ENCODE data around the gene FBN2.

FBN2 gene

DNA sequence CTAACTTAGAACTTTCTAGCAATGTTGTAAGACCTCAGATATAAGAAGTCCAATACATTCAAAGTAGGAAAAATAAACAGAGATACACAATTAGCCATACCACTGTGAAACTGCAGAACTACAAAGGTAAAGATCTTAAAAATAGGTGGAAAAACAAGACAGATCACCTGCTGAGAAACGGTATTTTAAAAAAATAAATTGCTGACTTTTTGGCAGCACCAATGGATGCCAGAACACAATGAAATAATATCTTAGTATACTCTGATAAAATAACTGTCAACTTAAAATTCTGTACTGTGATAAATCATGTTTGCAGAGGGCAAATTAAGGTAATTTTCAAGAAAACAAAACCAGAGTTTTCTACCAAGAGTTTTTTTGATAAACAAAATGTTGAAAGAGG lies 138.9 kb downstream of the FBN2 start:
- Histone ChIP-seq H3K27me3 (ENCODE audit: insufficient read depth, insufficient read length) (no peaks in the 10 kb centered on the region), H3K9me3 (ENCODE audit: insufficient read depth, low read length) (no peaks in the 10 kb centered on the region; the same call in 1 of the 2 replicates), H3K9ac (ENCODE audit: insufficient read length, low read depth) (no peak overlapping the region), H3K4me1 (ENCODE audit: insufficient read depth, insufficient read length) (no peaks in the 10 kb centered on the region), H3K36me3 (ENCODE audit: insufficient read depth, insufficient read length, low read length) (peaks cover 1% of the 10 kb centered on the region), H3K4me3 (ENCODE audit: insufficient read length, low read depth) (no peak overlapping the region)
- TF ChIP-seq YY1 (IDR thresholded peaks at IDR 0.05; ENCODE audit: insufficient read depth, insufficient read length) (no peak), ZNF274 (IDR thresholded peaks at IDR 0.05; ENCODE audit: low read depth, low read length) (no peak), SUZ12 (IDR thresholded peaks at IDR 0.05; ENCODE audit: extremely low read depth, insufficient read depth, insufficient read length) (no peak)
- no peak for DNase-seq (ENCODE audit: low read depth, low spot score)

- H3K27me3 ChIP-seq (ENCODE audit: insufficient read depth, insufficient read length) = no peaks in the 10 kb centered on the region
- H3K9ac ChIP-seq (ENCODE audit: insufficient read length, low read depth) = no peak overlapping the region
- TF ChIP-seq ZNF274 (IDR thresholded peaks at IDR 0.05; ENCODE audit: low read depth, low read length) (no peak), YY1 (IDR thresholded peaks at IDR 0.05; ENCODE audit: insufficient read depth, insufficient read length) (no peak), SUZ12 (IDR thresholded peaks at IDR 0.05; ENCODE audit: extremely low read depth, insufficient read depth, insufficient read length) (no peak)
- H3K36me3 ChIP-seq (ENCODE audit: insufficient read depth, insufficient read length, low read length) = peaks cover 3% of the 10 kb centered on the region
- no peaks in the 10 kb centered on the region for H3K4me1 ChIP-seq (ENCODE audit: insufficient read depth, insufficient read length)
- H3K9me3 ChIP-seq (ENCODE audit: insufficient read depth, low read length) = no peaks in the 10 kb centered on the region; the same call in 1 of the 2 replicates
- no peak for DNase-seq (ENCODE audit: low read depth, low spot score)
- H3K4me3 ChIP-seq (ENCODE audit: insufficient read length, low read depth) = no peak overlapping the region
Measured at GRCh38 chr5:128397876-128398275, 140.2 kb downstream of the FBN2 start.

DNA sequence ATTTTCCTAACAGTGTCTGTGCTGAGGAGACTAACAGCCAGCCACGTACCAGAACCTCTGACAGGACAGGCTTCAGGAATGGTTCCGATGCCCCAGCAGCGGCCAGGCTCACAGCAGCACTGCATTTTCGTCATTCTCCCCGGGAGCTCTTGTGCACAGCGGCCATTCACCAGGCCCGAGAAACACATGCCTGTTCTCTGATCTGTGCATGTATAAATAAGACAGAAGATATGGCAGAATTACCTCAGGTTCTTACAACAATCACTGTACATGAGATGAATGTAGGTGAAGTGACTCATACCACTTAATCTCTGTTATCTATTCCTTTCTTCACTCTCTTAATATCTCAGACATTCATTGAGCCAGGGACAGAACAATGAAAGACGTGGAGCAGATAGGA lies 143.0 kb downstream of the FBN2 start:
- TF ChIP-seq ZNF274 (IDR thresholded peaks at IDR 0.05; ENCODE audit: low read depth, low read length) = no peak
- no peak for TF ChIP-seq SUZ12 (IDR thresholded peaks at IDR 0.05; ENCODE audit: extremely low read depth, insufficient read depth, insufficient read length)
- TF ChIP-seq YY1 (IDR thresholded peaks at IDR 0.05; ENCODE audit: insufficient read depth, insufficient read length) = no peak

DNA sequence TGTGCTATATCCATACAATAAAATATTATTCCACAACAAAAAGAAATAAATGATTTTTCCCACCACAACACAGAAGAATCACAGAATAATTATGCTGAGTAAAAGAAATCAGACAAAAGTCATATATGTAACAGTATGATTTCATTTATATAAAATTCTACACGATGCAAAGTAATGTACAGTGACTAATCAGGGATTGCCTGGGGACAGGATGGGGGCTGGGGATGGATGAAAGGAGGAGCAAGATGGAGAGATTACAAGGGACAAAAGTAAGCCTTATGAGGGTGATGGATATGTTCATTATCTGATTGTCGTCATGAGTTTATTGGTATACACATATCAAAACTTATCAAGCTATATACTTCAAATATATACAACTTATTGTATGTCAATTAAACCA lies 154.0 kb downstream of the FBN2 start:
- Histone ChIP-seq H3K4me1 (ENCODE audit: insufficient read depth, insufficient read length) (no peaks in the 10 kb centered on the region), H3K9ac (ENCODE audit: insufficient read length, low read depth) (no peak overlapping the region), H3K27me3 (ENCODE audit: insufficient read depth, insufficient read length) (no peaks in the 10 kb centered on the region), H3K36me3 (ENCODE audit: insufficient read depth, insufficient read length, low read length) (peaks cover 1% of the 10 kb centered on the region), H3K9me3 (ENCODE audit: insufficient read depth, low read length) (no peaks in the 10 kb centered on the region), H3K4me3 (ENCODE audit: insufficient read length, low read depth) (no peak overlapping the region)
- DNase-seq (ENCODE audit: low read depth, low spot score) = no peak
- TF ChIP-seq ZNF274 (IDR thresholded peaks at IDR 0.05; ENCODE audit: low read depth, low read length) = no peak

More for the DNA sequence above, 143.0 kb downstream of the FBN2 start:
- Histone ChIP-seq H3K27me3 (ENCODE audit: insufficient read depth, insufficient read length) (no peaks in the 10 kb centered on the region), H3K4me1 (ENCODE audit: insufficient read depth, insufficient read length) (no peaks in the 10 kb centered on the region), H3K9me3 (ENCODE audit: insufficient read depth, low read length) (no peaks in the 10 kb centered on the region; the same call in 1 of the 2 replicates), H3K4me3 (ENCODE audit: insufficient read length, low read depth) (no peak overlapping the region), H3K9ac (ENCODE audit: insufficient read length, low read depth) (no peak overlapping the region), H3K36me3 (ENCODE audit: insufficient read depth, insufficient read length, low read length) (peaks cover 4% of the 10 kb centered on the region)
- DNase-seq (ENCODE audit: low read depth, low spot score) = no peak

DNA sequence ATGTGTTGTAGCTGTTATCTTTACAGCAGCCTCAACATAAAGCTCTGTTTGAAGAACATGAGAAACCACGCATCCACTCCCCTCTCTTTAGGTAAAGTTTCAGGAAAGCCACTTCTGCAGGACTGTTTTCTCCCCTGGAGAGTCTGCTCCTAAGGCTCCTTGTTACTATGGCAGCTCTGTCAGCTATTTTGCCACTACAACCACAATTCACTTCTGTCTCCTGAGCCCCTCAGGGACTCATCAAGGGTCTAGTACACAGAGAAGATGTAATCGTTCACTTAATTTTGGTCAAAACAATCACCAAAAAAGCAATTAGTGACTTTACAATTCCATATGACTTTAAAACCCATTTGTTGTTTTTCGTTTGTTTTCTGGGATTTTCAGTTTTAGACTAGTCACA lies 157.7 kb downstream of the FBN2 start:
- Histone ChIP-seq H3K4me1 (ENCODE audit: insufficient read depth, insufficient read length) (no peaks in the 10 kb centered on the region), H3K4me3 (ENCODE audit: insufficient read length, low read depth) (no peak overlapping the region), H3K9me3 (ENCODE audit: insufficient read depth, low read length) (no peaks in the 10 kb centered on the region), H3K27me3 (ENCODE audit: insufficient read depth, insufficient read length) (no peaks in the 10 kb centered on the region), H3K9ac (ENCODE audit: insufficient read length, low read depth) (no peak overlapping the region), H3K36me3 (ENCODE audit: insufficient read depth, insufficient read length, low read length) (peaks cover 8% of the 10 kb centered on the region)
- no peak for DNase-seq (ENCODE audit: low read depth, low spot score)
- TF ChIP-seq SUZ12 (IDR thresholded peaks at IDR 0.05; ENCODE audit: extremely low read depth, insufficient read depth, insufficient read length) (no peak), ZNF274 (IDR thresholded peaks at IDR 0.05; ENCODE audit: low read depth, low read length) (no peak), YY1 (IDR thresholded peaks at IDR 0.05; ENCODE audit: insufficient read depth, insufficient read length) (no peak)

DNA sequence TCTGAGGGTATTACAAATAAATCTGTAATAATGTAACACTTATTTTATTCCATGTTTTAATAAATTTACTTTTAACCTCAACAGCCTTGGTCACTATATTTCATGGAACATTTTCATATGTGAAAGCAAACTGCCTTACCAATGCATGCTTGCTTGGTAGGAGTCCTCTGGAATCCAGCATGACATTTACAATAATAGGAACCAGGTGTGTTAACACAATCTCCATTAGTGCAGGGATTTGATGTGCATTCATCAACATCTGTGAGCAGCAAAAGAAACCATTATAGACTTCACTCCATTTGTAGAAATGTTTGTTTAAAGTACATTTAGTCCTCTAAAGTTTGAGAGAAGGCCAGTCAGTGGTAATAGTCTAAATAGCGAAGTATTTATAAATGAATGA lies 159.4 kb downstream of the FBN2 start:
- no peaks in the 10 kb centered on the region for H3K9me3 ChIP-seq (ENCODE audit: insufficient read depth, low read length)
- no peak for DNase-seq (ENCODE audit: low read depth, low spot score)
- H3K9ac ChIP-seq (ENCODE audit: insufficient read length, low read depth) = no peak overlapping the region
- peaks cover 16% of the 10 kb centered on the region for H3K36me3 ChIP-seq (ENCODE audit: insufficient read depth, insufficient read length, low read length)
- H3K27me3 ChIP-seq (ENCODE audit: insufficient read depth, insufficient read length) = no peaks in the 10 kb centered on the region
- H3K4me1 ChIP-seq (ENCODE audit: insufficient read depth, insufficient read length) = no peaks in the 10 kb centered on the region
- no peak overlapping the region for H3K4me3 ChIP-seq (ENCODE audit: insufficient read length, low read depth)
- TF ChIP-seq ZNF274 (IDR thresholded peaks at IDR 0.05; ENCODE audit: low read depth, low read length) = no peak
- no peak for TF ChIP-seq YY1 (IDR thresholded peaks at IDR 0.05; ENCODE audit: insufficient read depth, insufficient read length)
- TF ChIP-seq SUZ12 (IDR thresholded peaks at IDR 0.05; ENCODE audit: extremely low read depth, insufficient read depth, insufficient read length) = no peak

GRCh38 chr5:128378196-128378595 lies 159.8 kb downstream of the FBN2 start:
- no peak overlapping the region for H3K9ac ChIP-seq (ENCODE audit: insufficient read length, low read depth)
- H3K4me3 ChIP-seq (ENCODE audit: insufficient read length, low read depth) = no peak overlapping the region
- H3K36me3 ChIP-seq (ENCODE audit: insufficient read depth, insufficient read length, low read length) = peaks cover 20% of the 10 kb centered on the region
- H3K27me3 ChIP-seq (ENCODE audit: insufficient read depth, insufficient read length) = no peaks in the 10 kb centered on the region
- no peaks in the 10 kb centered on the region for H3K4me1 ChIP-seq (ENCODE audit: insufficient read depth, insufficient read length)
- no peak for TF ChIP-seq SUZ12 (IDR thresholded peaks at IDR 0.05; ENCODE audit: extremely low read depth, insufficient read depth, insufficient read length)
- TF ChIP-seq YY1 (IDR thresholded peaks at IDR 0.05; ENCODE audit: insufficient read depth, insufficient read length) = no peak
- TF ChIP-seq ZNF274 (IDR thresholded peaks at IDR 0.05; ENCODE audit: low read depth, low read length) = no peak
- no peak for DNase-seq (ENCODE audit: low read depth, low spot score)
- no peaks in the 10 kb centered on the region for H3K9me3 ChIP-seq (ENCODE audit: insufficient read depth, low read length)

GRCh38 chr5:128376577-128376976 lies 161.5 kb downstream of the FBN2 start:
- H3K36me3 ChIP-seq (ENCODE audit: insufficient read depth, insufficient read length, low read length) = peaks cover 20% of the 10 kb centered on the region
- H3K9ac ChIP-seq (ENCODE audit: insufficient read length, low read depth) = no peak overlapping the region
- H3K4me3 ChIP-seq (ENCODE audit: insufficient read length, low read depth) = no peak overlapping the region
- H3K9me3 ChIP-seq (ENCODE audit: insufficient read depth, low read length) = no peaks in the 10 kb centered on the region
- no peaks in the 10 kb centered on the region for H3K27me3 ChIP-seq (ENCODE audit: insufficient read depth, insufficient read length)
- no peaks in the 10 kb centered on the region for H3K4me1 ChIP-seq (ENCODE audit: insufficient read depth, insufficient read length)
- TF ChIP-seq ZNF274 (IDR thresholded peaks at IDR 0.05; ENCODE audit: low read depth, low read length) = no peak
- no peak for TF ChIP-seq YY1 (IDR thresholded peaks at IDR 0.05; ENCODE audit: insufficient read depth, insufficient read length)
- no peak for TF ChIP-seq SUZ12 (IDR thresholded peaks at IDR 0.05; ENCODE audit: extremely low read depth, insufficient read depth, insufficient read length)
- DNase-seq (ENCODE audit: low read depth, low spot score) = no peak
